Progenitor cell of endocrine pancreas (in vitro differentiated cells): ENCODE measurements around the gene ASCC3. TPM values are rescaled to one million over a fixed set of nuclear protein-coding genes. Genes with fewer than 3 reads are reported as not detected.

ENCODE experiments used
- DNase-seq: peaks from one replicate; pipeline ENCODE4 v3.0.0; 2021; ENCODE audit warnings: low spot score; ENCODE audit not compliant: unreplicated experiment
- H3K27ac Mint-ChIP-seq: 2 replicates; pipeline ENCODE4 v1.8.0; 2021; ENCODE audit warnings: mild to moderate bottlenecking, moderate library complexity, mixed read lengths
- H3K27me3 Mint-ChIP-seq: 2 replicates; pipeline ENCODE4 v1.8.0; 2021; ENCODE audit warnings: mixed read lengths
- H3K36me3 Mint-ChIP-seq: 2 replicates; pipeline ENCODE4 v1.8.0; 2022; ENCODE audit warnings: mixed read lengths; ENCODE audit not compliant: insufficient read depth
- H3K4me1 Mint-ChIP-seq: 2 replicates; pipeline ENCODE4 v1.8.0; 2021; ENCODE audit warnings: low read depth, mixed read lengths
- H3K4me3 Mint-ChIP-seq: 2 replicates; pipeline ENCODE4 v1.8.0; 2021; ENCODE audit warnings: low read depth, mild to moderate bottlenecking, moderate library complexity, mixed read lengths
- H3K9me3 Mint-ChIP-seq: 2 replicates; pipeline ENCODE4 v1.8.0; 2021; ENCODE audit warnings: low read depth, mixed read lengths
- total RNA-seq: library from RNA; stranded (reverse); gene quantifications from 2 replicates; pipeline ENCODE4 v1.2.1, GENCODE V29; 2021
- TF ChIP-seq, protein P1 (sequence below): fragments of 200-600 bp; sonication (generic); IDR thresholded peaks from one replicate; pipeline ENCODE4 v1.5.0; 2021; ENCODE audit warnings: antibody characterized with exemption, mild to moderate bottlenecking; ENCODE audit not compliant: unreplicated experiment

ASCC3 gene
- total RNA-seq, 1 donor from 2014 or later, result 36.6 TPM

DNA sequence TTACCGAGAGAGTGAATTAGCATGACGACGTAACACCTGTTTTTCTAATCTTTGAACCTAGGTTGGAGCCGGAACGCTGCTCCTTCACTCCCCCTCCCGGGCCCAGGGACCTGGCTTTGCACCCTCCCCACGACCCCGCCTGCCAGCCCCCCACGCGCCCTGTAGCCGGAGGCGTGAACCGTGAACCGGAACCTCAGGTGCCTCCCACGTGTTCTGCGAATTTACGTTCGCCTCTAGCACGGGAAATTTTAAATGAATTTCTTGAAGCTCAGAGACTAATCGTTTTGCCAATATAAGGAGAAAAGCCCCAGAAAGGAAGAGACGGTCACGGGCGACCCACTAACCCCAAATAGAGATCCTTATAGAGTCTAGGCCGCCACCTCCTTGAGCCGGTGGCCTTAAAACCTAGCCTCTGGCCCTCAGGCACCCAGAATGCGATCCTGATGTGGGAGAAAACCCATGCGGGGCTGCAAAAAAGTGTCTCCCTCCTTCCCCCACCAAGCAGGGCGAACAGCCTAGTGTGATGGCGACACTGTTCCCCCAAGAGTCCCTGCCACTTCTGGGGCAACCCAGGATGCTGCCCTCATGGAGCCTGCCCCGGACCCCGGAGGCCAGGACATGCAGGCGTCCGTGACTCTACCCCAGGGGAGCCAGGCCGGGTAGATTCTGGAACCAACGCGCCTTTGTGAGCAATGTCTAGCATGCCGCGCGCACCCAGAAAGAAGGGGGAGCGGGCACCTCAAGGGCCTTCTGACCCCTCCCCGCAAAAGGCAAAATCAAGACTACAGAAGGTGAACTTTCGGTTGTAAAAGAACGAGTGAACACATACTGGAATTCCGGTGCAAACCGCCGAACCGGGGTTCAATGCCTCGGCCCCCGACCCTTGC is 413.8 kb downstream of the ASCC3 start:
- TF ChIP-seq, protein P1, sequence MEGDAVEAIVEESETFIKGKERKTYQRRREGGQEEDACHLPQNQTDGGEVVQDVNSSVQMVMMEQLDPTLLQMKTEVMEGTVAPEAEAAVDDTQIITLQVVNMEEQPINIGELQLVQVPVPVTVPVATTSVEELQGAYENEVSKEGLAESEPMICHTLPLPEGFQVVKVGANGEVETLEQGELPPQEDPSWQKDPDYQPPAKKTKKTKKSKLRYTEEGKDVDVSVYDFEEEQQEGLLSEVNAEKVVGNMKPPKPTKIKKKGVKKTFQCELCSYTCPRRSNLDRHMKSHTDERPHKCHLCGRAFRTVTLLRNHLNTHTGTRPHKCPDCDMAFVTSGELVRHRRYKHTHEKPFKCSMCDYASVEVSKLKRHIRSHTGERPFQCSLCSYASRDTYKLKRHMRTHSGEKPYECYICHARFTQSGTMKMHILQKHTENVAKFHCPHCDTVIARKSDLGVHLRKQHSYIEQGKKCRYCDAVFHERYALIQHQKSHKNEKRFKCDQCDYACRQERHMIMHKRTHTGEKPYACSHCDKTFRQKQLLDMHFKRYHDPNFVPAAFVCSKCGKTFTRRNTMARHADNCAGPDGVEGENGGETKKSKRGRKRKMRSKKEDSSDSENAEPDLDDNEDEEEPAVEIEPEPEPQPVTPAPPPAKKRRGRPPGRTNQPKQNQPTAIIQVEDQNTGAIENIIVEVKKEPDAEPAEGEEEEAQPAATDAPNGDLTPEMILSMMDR, result no peak
- Mint-ChIP-seq H3K27ac (no peak overlapping the region), H3K36me3 (no peaks in the 10 kb centered on the region), H3K27me3 (peaks cover 91% of the 10 kb centered on the region), H3K4me1 (peaks cover 12% of the 10 kb centered on the region), H3K9me3 (no peaks in the 10 kb centered on the region), H3K4me3 (no peak overlapping the region)
- no peak for DNase-seq

DNA sequence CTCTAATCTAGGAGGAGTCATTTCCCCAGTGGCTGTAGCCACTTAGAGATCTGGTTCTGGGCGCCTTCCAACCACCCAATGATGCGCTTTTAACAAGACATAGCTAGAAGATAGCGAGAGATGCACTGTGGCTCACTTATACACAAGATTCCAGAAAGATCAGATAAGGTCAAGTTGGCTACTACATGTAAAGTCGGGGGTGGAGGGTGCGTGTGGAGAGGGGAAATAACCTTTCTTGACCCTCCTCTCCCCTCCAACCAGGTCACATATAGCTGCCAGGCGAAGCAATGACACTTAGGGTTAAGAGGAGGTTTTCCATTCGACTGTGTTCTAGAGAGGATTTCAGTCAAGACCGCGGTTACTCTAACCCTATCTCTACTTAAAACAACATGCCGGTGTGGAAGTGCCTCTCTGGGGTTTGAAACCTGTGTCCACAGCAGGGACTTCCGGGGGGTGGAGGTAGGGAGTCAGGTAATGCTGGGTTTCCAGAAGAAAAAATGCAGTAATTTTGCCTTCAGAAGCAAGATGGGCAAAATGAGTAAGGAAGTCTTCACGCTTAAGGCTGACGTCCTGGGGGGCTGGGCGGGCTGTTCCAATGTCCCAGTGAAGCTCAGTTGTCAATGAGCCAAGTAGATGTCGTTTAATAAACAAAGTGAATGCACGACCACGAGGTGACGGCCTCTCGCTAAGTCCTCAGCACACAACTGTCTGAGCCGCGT is 414.6 kb downstream of the ASCC3 start:
- Mint-ChIP-seq H3K4me3 (peak overlapping the region; percentile 0), H3K4me1 (peaks cover 11% of the 10 kb centered on the region)

GRCh38 chr6:100465701-100466409 is 415.3 kb downstream of the ASCC3 start:
- DNase-seq, result no peak
- Mint-ChIP-seq H3K27me3 (peaks cover 92% of the 10 kb centered on the region), H3K4me3 (peak overlapping the region; percentile 72), H3K36me3 (no peaks in the 10 kb centered on the region), H3K4me1 (peaks cover 8% of the 10 kb centered on the region), H3K9me3 (no peaks in the 10 kb centered on the region), H3K27ac (peak overlapping the region; percentile 41)
- TF ChIP-seq, protein P1, result no peak

More for the DNA sequence above, 414.6 kb downstream of the ASCC3 start:
- Mint-ChIP-seq H3K27me3 (peaks cover 92% of the 10 kb centered on the region), H3K36me3 (no peaks in the 10 kb centered on the region), H3K9me3 (no peaks in the 10 kb centered on the region), H3K27ac (no peak overlapping the region)
- no peak for DNase-seq
- TF ChIP-seq, protein P1, result no peak

DNA sequence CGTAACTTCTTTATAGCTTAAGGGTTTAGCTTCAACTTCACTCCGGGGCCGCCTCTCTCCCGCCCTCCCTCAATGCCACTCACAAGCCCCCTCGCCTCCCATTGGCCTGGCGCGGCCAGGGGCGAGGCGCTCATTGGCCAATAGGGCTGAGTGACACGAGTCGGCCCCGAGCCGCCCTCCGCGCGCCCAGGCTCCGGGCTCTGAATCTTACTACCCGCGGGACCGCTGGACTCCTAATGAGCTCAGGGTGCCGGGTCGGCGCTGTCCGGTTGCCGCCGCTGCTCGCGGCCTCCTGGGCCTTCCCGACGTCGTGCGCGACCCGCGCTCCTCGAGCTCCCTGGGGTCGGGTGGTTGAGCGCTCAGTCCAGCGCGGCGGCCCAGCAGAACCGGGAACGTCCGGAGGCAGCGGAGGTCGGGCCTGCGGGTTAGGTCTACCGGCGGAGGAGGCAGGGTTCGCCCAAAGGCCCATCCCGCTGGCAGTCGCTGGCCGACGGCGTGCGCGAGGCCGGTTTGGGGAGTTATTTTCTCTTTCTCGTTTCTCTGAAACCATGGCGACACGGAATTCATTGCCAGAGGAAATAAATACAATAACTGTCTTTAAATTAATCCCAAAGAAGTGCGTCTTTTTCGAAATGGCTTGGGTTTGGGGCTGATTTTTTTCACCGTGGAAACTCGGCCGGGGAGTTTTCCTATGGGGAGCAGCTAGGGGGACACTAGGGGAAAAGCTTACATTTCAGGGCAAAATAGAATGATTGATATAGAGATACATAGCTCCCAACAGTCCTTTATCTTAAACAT is 416.0 kb downstream of the ASCC3 start, which contains the start of gene SIM1:
TSS of gene SIM1 (minus strand) at position 19 of the 798 bp plus-strand sequence. CDS start 1,453 bp downstream, outside the sequence.
- TF ChIP-seq, protein P1, result no peak
- Mint-ChIP-seq H3K9me3 (no peaks in the 10 kb centered on the region), H3K4me1 (peaks cover 5% of the 10 kb centered on the region), H3K36me3 (no peaks in the 10 kb centered on the region), H3K4me3 (peak within 1 kb of the TSS; percentile 72), H3K27ac (peak within 1 kb of the TSS; percentile 65), H3K27me3 (peaks cover 93% of the 10 kb centered on the region)
- peak; percentile 61 for DNase-seq
